ENCODE results near the gene ALG3. TPM values are rescaled to one million over a fixed set of nuclear protein-coding genes. Genes with fewer than 3 reads are reported as not detected.

The ALG3 gene
- total RNA-seq, 4 donors from 2014 or later: 42.2 to 56.6 (median 52.3) TPM

GRCh38 chr3:184259396-184259877 is 10.7 kb upstream of the ALG3 start:
- TF ChIP-seq CTCF (IDR thresholded peaks at IDR 0.05): no peak
- ATAC-seq (ENCODE audit: low FRiP score): no peak
- no peak for DNase-seq (ENCODE audit: low spot score)

- no peak for TF ChIP-seq CTCF (IDR thresholded peaks at IDR 0.05)
- ATAC-seq (ENCODE audit: low FRiP score) (no peak), DNase-seq (ENCODE audit: low spot score) (no peak)
Observed at GRCh38 chr3:184258926-184259325, 10.2 kb upstream of the ALG3 start.

- DNase-seq (ENCODE audit: low spot score): no peak
- TF ChIP-seq CTCF (IDR thresholded peaks at IDR 0.05): no peak
- ATAC-seq (ENCODE audit: low FRiP score): no peak
Observed at GRCh38 chr3:184257083-184257915, 8.5 kb upstream of the ALG3 start.

DNA sequence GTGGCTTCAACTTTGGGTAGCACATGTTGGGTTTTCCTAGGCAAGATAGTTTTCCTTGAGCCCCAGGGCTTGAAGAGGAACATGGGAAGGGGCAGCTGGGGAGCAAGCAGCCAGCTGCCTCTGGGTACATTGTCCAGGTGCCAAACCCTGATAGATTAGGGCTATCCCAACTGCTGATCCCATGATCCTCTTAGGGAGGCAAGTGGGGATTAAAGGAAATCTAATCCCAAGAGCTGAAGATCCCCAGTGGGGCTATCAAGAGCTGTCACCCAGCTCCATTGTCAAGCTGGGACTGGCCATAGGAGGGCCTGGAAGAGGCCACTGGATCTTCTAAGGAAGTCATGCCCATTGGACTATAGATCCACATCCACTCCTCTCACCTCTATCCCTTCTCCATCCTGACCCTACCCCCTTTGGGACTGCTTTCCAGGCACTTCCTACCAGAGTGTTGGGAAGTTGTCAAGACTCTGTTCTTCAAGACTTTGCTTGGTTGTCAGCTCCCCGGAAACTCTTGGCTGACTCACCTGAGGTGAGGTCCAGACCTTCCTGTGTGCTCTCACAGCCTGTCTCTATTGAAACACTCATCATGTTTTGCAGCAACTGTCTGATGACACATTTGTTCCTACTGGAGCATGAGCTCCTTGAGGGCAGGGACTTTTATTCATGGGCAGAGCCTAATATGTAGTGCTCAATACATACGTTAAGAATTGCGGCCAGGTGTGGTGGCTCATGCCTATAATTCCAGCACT is 6.7 kb upstream of the ALG3 start:
- no peak for DNase-seq (ENCODE audit: low spot score)
- no peak for ATAC-seq (ENCODE audit: low FRiP score)
- no peak for TF ChIP-seq CTCF (IDR thresholded peaks at IDR 0.05)

DNA sequence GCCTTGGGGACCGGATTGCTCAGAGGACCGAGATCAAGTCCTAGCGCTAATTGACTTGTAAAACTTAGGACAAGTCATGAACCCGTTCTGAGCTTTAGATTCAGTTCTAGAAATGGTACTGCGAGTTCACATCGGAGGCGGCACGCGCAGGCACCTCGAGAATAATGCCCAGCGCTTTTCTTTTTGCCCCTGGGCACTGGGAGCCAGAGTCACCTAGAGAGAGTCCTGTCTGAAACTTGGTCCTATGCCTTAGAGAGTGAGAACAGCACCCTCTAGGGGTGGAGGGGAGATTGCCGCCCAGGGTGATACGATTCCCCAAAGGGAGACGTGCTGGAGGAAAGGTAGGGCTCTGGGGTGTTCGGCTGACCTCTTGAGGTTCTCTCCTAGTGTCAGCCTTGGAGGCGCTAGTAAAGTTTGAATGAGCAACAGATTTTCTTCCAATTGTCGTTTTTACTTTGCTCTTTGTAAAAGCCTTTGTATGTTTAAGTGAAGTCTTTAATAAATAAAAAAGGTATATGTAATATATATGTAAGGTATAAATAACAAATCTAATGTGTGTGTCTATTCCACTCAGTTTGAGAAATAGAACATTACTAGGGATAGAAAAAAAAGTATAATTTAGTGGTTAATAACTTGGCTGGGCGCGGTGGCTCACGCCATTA is 1.5 kb upstream of the ALG3 start:
- DNase-seq (ENCODE audit: low spot score) (peak; percentile 88), ATAC-seq (ENCODE audit: low FRiP score) (peak; percentile 79)
- peak in 2 of 3 donors; percentile 7 to 67 for TF ChIP-seq CTCF (IDR thresholded peaks at IDR 0.05)

GRCh38 chr3:184249412-184250166 is 827 bp upstream of the ALG3 start, which contains the start of gene EEF1AKMT4:
Gene EEF1AKMT4 (plus strand): TSS chr3:184249672. CDS start chr3:184249695, 23 bp downstream.
- peak; percentile 88 for DNase-seq (ENCODE audit: low spot score)
- peak; percentile 97 for ATAC-seq (ENCODE audit: low FRiP score)
- TF ChIP-seq CTCF (IDR thresholded peaks at IDR 0.05): no peak

Measured in omental fat pad (tissue), 4 donors.